GM12878 (cell line): Measurements from ENCODE around the gene DERL2. TPM values are rescaled to one million over a fixed set of nuclear protein-coding genes. Genes with fewer than 3 reads are reported as not detected.

ENCODE experiments used
- ATAC-seq: fragments of 200-7000 bp; cut with Tn5 transposase; 3 replicates; pipeline ENCODE4 v1.9.1; 2020; ENCODE audit warnings: mild to moderate bottlenecking, moderate library complexity
- BruUV-seq: library from RNA; stranded (reverse); fragments of 400-500 nt; replicated peaks from 2 replicates; lab custom pipeline; 2021; lab: Mats Ljungman, UMichigan
- CTCF ChIA-PET: fragments of 300-600 bp; sonication (Branson Sonifier 250); formaldehyde crosslinking; extraction: SDS; loops from one replicate; lab custom pipeline; 2021; ENCODE audit warnings: inconsistent platforms; lab: Yijun Ruan, JAX
- POLR2A ChIA-PET: fragments of 350-600 bp; formaldehyde crosslinking; extraction: SDS; loops from one replicate; lab custom pipeline; 2021; ENCODE audit warnings: inconsistent platforms; lab: Charles Lee
- RAD21 ChIA-PET: fragments of 300-600 bp; sonication (Branson Sonifier 250); formaldehyde crosslinking; loops from one replicate; lab custom pipeline; 2023; ENCODE audit warnings: antibody characterized with exemption; ENCODE audit not compliant: unreplicated experiment; lab: Charles Lee
- SMC1A ChIA-PET: fragments of 300-600 bp; sonication (Branson Sonifier 250); formaldehyde crosslinking; loops from one replicate; lab custom pipeline; 2023; ENCODE audit not compliant: unreplicated experiment, uncharacterized antibody; lab: Charles Lee
- DNase-seq: peaks from one replicate; pipeline ENCODE4 v3.0.0-alpha.2; 2011; ENCODE audit warnings: low read depth, low spot score
- FAIRE-seq: peaks from 3 replicates; lab custom pipeline; 2011; peaks lifted over from hg19 to GRCh38; lab: Jason Lieb, UNC
- H2AFZ ChIP-seq: 2 replicates; pipeline ENCODE4 v1.6.0; 2011; ENCODE audit warnings: low read depth, low read length, control low read depth; ENCODE audit not compliant: control insufficient read depth
- H3K27ac ChIP-seq: 2 replicates; pipeline ENCODE4 v1.5.1; 2011; ENCODE audit warnings: control low read depth; ENCODE audit not compliant: control insufficient read depth, insufficient read depth
- H3K27me3 ChIP-seq, 2 experiments: replicated peaks in 1 of 2; 2 replicates each; pipeline versions ENCODE4 v1.6.0 to v1.6.1; 2011; ENCODE audit warnings: low read length in 1 of 2; ENCODE audit not compliant: control insufficient read depth in 2 of 2, insufficient read depth in 2 of 2
- H3K36me3 ChIP-seq, 2 experiments: 2 replicates each; pipeline ENCODE4 v1.5.1; 2011; ENCODE audit warnings: low read length in 1 of 2; ENCODE audit not compliant: control insufficient read depth in 2 of 2, insufficient read depth in 2 of 2
- H3K4me1 ChIP-seq: 2 replicates; pipeline ENCODE4 v1.6.1; 2011; ENCODE audit warnings: mild to moderate bottlenecking, low read length, moderate library complexity, mixed read lengths; ENCODE audit not compliant: control insufficient read depth, insufficient read depth
- H3K4me2 ChIP-seq: 2 replicates; pipeline ENCODE4 v1.6.0; 2011; ENCODE audit warnings: control low read depth; ENCODE audit not compliant: control insufficient read depth, insufficient read depth
- H3K4me3 ChIP-seq: fragments of 200-600 bp; sonication (generic); 2 replicates; pipeline ENCODE4 v1.5.1; 2016
- H3K79me2 ChIP-seq: 2 replicates; pipeline ENCODE4 v1.6.0; 2011; ENCODE audit warnings: low read length; ENCODE audit not compliant: control insufficient read depth, insufficient read depth
- H3K9ac ChIP-seq: 2 replicates; pipeline ENCODE4 v1.8.0; 2011; ENCODE audit warnings: low read length, control low read depth, mixed read lengths; ENCODE audit not compliant: control insufficient read depth, insufficient read depth
- H3K9me3 ChIP-seq: replicated peaks from 3 replicates; pipeline ENCODE4 v1.5.1; 2011; ENCODE audit warnings: mild to moderate bottlenecking, low read length; ENCODE audit not compliant: control insufficient read depth, insufficient read depth
- H4K20me1 ChIP-seq: 2 replicates; pipeline ENCODE4 v1.6.0; 2011; ENCODE audit not compliant: control insufficient read depth, insufficient read depth
- ATF7 ChIP-seq: fragments of 450-650 bp; IDR thresholded peaks from 2 replicates; pipeline ENCODE4 v1.6.1; 2016; ENCODE audit warnings: low read depth, mild to moderate bottlenecking
- BCL11A ChIP-seq: IDR thresholded peaks from 2 replicates; pipeline ENCODE4 v1.6.1; 2011; ENCODE audit warnings: low read depth, low read length
- CEBPB ChIP-seq, 2 experiments: fragments of 150-350 bp in 1 of 2; IDR thresholded peaks; 2 replicates each; pipeline ENCODE4 v1.6.1; 2012 to 2014; ENCODE audit warnings: low read depth in 2 of 2, low read length in 2 of 2, borderline replicate concordance in 1 of 2, inconsistent platforms in 1 of 2
- EP300 ChIP-seq, 2 experiments: fragments of 150-350 bp in 1 of 2; IDR thresholded peaks; 2 replicates each; pipeline ENCODE4 v1.6.1; 2011 to 2012; ENCODE audit warnings: low read depth in 2 of 2, low read length in 2 of 2, borderline replicate concordance in 1 of 2, improper control_type of control experiment in 1 of 2, inconsistent platforms in 1 of 2; ENCODE audit not compliant: control insufficient read depth in 1 of 2
- GABPA ChIP-seq: IDR thresholded peaks from 2 replicates; pipeline ENCODE4 v1.6.1; 2014; ENCODE audit warnings: antibody characterized with exemption, low read depth, mild to moderate bottlenecking, inconsistent platforms
- HDAC6 ChIP-seq: fragments of 200-600 bp; sonication (generic); IDR thresholded peaks from one replicate; pipeline ENCODE4 v1.8.0; 2017; ENCODE audit warnings: antibody characterized with exemption; ENCODE audit not compliant: unreplicated experiment
- IKZF2 ChIP-seq, 2 experiments: fragments of 450-650 bp; IDR thresholded peaks; 2 replicates each; pipeline ENCODE4 v1.6.1; 2017; ENCODE audit warnings: mild to moderate bottlenecking in 2 of 2, moderate library complexity in 2 of 2
- JUND ChIP-seq: IDR thresholded peaks from 2 replicates; pipeline ENCODE4 v1.6.1; 2012; ENCODE audit warnings: low read depth, mild to moderate bottlenecking, low read length, improper control_type of control experiment, moderate library complexity
- POLR2AphosphoS5 ChIP-seq: IDR thresholded peaks from 2 replicates; pipeline ENCODE4 v1.6.1; 2011; ENCODE audit warnings: mild to moderate bottlenecking, low read length, inconsistent platforms
- SP1 ChIP-seq: IDR thresholded peaks from one replicate; pipeline ENCODE4 v1.6.1; 2011; ENCODE audit warnings: low read depth, low read length
- SREBF1 ChIP-seq: IDR thresholded peaks from 2 replicates; pipeline ENCODE4 v1.6.1; 2012; ENCODE audit warnings: mild to moderate bottlenecking, low read length
- SRF ChIP-seq, 2 experiments: IDR thresholded peaks; 2 replicates each; pipeline ENCODE4 v1.6.1; 2011; ENCODE audit warnings: low read depth in 2 of 2, low read length in 2 of 2, mild to moderate bottlenecking in 1 of 2, moderate library complexity in 1 of 2
- SUZ12 ChIP-seq: fragments of 200-600 bp; sonication (generic); IDR thresholded peaks from one replicate; pipeline ENCODE4 v1.6.1; 2018; ENCODE audit warnings: antibody characterized with exemption, mild to moderate bottlenecking; ENCODE audit not compliant: unreplicated experiment
- WGBS: methylation state at CpG from one replicate; pipeline ENCODE4 v1.1.6; 2016; ENCODE audit warnings: low lambda C conversion rate; ENCODE audit not compliant: insufficient replicate concordance, insufficient coverage; ENCODE audit errors: missing lambda C conversion rate; 5-methylcytosine and 5-hydroxymethylcytosine counted together
- in situ Hi-C: fragments of 300-500 bp; cut with MboI; formaldehyde crosslinking; loops from 9 replicates; pipeline ENCODE4 v1.14.3; 2018; ENCODE audit warnings: mixed read lengths
- intact Hi-C: fragments of 100-400 bp; cut with micrococcal nuclease; formaldehyde crosslinking; loops from one replicate; pipeline ENCODE4 v1.14.2; 2022; ENCODE audit not compliant: unreplicated experiment
- polyA plus RNA-seq, 11 experiments: library from polyadenylated mRNA; depleted of rRNA in 4 of 11; unstranded in 6 of 11; stranded (reverse) in 5 of 11; fragments of >200 nt; fragmentation: Nextera tagmentation in 4 of 11; fragmentation: Illumina TruSeq in 1 of 11; extraction: Ambion mirVana in 4 of 11; extraction: Trizol in 1 of 11; gene quantifications; 1 replicate in 1 of 11; 2 replicates in 10 of 11; pipeline versions ENCODE4 v1.2.1 to v1.2.3, GENCODE V29; 2011 to 2016; ENCODE audit warnings: inconsistent platforms in 2 of 11, missing spikeins in 2 of 11, low read depth in 1 of 11
- total RNA-seq, 4 experiments: library from RNA; depleted of rRNA in 3 of 4; stranded (reverse); fragments of >200 nt in 3 of 4; fragmentation: Illumina TruSeq in 1 of 4; extraction: Trizol in 1 of 4; gene quantifications; 2 replicates each; pipeline versions ENCODE4 v1.2.1 to v1.2.3, GENCODE V29; 2013 to 2021
- TF ChIP-seq, protein P1 (sequence below): fragments of 450-650 bp; IDR thresholded peaks from 2 replicates; pipeline ENCODE4 v1.6.1; 2016; ENCODE audit warnings: mild to moderate bottlenecking
- TF ChIP-seq, protein P2 (sequence below): fragments of 150-350 bp; IDR thresholded peaks from 2 replicates; pipeline ENCODE4 v1.6.1; 2014; ENCODE audit warnings: mild to moderate bottlenecking, low read depth, low read length
- TF ChIP-seq, protein P3 (sequence below), 3 experiments: IDR thresholded peaks in 2 of 3; conservative IDR thresholded peaks in 1 of 3; 2 replicates each; pipeline ENCODE4 v1.5.1; 2011; ENCODE audit warnings: low read depth in 3 of 3, low read length in 3 of 3, mild to moderate bottlenecking in 3 of 3, control low read depth in 2 of 3, moderate library complexity in 2 of 3, inconsistent platforms in 1 of 3, mixed read lengths in 1 of 3; ENCODE audit not compliant: control insufficient read depth in 2 of 3, insufficient read depth in 1 of 3; ENCODE audit errors: extremely low read depth in 1 of 3

DERL2 gene
- total and polyA plus RNA-seq, 10 of the 15 experiments (the other 5 are each of a cell fraction or from before 2014, with no cell fraction given): 40.5 to 236 (median 69.3) TPM

DNA sequence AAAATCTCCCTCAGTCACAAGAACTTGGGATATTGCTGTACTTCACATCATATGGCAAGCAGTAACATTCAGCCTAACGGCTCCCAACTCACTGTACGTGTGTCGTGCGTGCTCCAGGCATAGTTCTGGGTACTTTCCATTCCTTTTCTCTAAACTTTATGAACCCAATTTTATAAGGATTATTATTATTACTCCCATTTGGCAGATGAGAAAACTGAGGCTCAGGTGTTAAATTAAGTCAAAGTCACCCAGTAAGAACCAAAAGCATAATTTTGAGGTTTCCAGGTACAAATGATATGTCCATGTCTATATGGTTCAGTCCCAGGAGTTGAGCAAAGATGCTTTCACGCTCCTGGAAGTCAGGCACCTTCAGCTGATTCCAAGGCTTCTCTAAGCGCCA lies 42.2 kb downstream of the DERL2 start:
- intact Hi-C loops (no loop called here), in situ Hi-C loops (no loop called here)
- no peak overlapping the region for H3K9ac ChIP-seq
- H3K9me3 ChIP-seq: no peaks in the 10 kb centered on the region
- WGBS: 98% methylated on average over 6 of the region's 6 CpGs
- POLR2A ChIA-PET: interaction anchor here (0.5 kb wide), 1 partner anchor 653 kb away, joined by 4 read pairs; no protein-coding TSS in a partner anchor
- RAD21 ChIA-PET: no interaction called here
- no peaks in the 10 kb centered on the region for H3K27me3 ChIP-seq
- CTCF ChIA-PET: no interaction called here
- H3K4me3 ChIP-seq: no peak overlapping the region
- H2AFZ ChIP-seq: no peak overlapping the region
- no TSS peak for BruUV-seq
- SMC1A ChIA-PET: no interaction called here
- no peak for DNase-seq
- no peak overlapping the region for H3K27ac ChIP-seq
- H3K4me1 ChIP-seq: 0 out of 2 replicates have a peak, but pooled peaks cover 6% of the 10 kb centered on the region
- H3K36me3 ChIP-seq: peaks cover 18 to 20% of the 10 kb centered on the region in 2 experiments
- H4K20me1 ChIP-seq: no peaks in the 10 kb centered on the region
- no peak for ATAC-seq
- no peak for FAIRE-seq
- peaks cover 3% of the 10 kb centered on the region for H3K79me2 ChIP-seq
- H3K4me2 ChIP-seq: no peak overlapping the region
- TF ChIP-seq GABPA: no peak
- no peak for TF ChIP-seq EP300 (IDR thresholded peaks at IDR 0.05; ENCODE audit: borderline replicate concordance in 1 of 2, control insufficient read depth in 1 of 2, low read depth in 2 of 2, low read length in 2 of 2)
- TF ChIP-seq, protein P1, sequence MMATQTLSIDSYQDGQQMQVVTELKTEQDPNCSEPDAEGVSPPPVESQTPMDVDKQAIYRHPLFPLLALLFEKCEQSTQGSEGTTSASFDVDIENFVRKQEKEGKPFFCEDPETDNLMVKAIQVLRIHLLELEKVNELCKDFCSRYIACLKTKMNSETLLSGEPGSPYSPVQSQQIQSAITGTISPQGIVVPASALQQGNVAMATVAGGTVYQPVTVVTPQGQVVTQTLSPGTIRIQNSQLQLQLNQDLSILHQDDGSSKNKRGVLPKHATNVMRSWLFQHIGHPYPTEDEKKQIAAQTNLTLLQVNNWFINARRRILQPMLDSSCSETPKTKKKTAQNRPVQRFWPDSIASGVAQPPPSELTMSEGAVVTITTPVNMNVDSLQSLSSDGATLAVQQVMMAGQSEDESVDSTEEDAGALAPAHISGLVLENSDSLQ: no peak
- TF ChIP-seq CEBPB (IDR thresholded peaks at IDR 0.05; ENCODE audit: borderline replicate concordance in 1 of 2, low read depth in 2 of 2, low read length in 2 of 2): no peak
- no peak for TF ChIP-seq BCL11A
- TF ChIP-seq, protein P2, sequence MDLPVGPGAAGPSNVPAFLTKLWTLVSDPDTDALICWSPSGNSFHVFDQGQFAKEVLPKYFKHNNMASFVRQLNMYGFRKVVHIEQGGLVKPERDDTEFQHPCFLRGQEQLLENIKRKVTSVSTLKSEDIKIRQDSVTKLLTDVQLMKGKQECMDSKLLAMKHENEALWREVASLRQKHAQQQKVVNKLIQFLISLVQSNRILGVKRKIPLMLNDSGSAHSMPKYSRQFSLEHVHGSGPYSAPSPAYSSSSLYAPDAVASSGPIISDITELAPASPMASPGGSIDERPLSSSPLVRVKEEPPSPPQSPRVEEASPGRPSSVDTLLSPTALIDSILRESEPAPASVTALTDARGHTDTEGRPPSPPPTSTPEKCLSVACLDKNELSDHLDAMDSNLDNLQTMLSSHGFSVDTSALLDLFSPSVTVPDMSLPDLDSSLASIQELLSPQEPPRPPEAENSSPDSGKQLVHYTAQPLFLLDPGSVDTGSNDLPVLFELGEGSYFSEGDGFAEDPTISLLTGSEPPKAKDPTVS: no peak
- TF ChIP-seq SRF (IDR thresholded peaks at IDR 0.05; ENCODE audit: low read depth in 2 of 2, low read length in 2 of 2): no peak
- TF ChIP-seq POLR2AphosphoS5: no peak
- TF ChIP-seq, protein P3, sequence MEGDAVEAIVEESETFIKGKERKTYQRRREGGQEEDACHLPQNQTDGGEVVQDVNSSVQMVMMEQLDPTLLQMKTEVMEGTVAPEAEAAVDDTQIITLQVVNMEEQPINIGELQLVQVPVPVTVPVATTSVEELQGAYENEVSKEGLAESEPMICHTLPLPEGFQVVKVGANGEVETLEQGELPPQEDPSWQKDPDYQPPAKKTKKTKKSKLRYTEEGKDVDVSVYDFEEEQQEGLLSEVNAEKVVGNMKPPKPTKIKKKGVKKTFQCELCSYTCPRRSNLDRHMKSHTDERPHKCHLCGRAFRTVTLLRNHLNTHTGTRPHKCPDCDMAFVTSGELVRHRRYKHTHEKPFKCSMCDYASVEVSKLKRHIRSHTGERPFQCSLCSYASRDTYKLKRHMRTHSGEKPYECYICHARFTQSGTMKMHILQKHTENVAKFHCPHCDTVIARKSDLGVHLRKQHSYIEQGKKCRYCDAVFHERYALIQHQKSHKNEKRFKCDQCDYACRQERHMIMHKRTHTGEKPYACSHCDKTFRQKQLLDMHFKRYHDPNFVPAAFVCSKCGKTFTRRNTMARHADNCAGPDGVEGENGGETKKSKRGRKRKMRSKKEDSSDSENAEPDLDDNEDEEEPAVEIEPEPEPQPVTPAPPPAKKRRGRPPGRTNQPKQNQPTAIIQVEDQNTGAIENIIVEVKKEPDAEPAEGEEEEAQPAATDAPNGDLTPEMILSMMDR (IDR thresholded peaks at IDR 0.05 in 2 of 3, conservative IDR thresholded peaks at IDR 0.05 in 1 of 3; ENCODE audit: control insufficient read depth in 2 of 3, extremely low read depth in 1 of 3, insufficient read depth in 1 of 3, low read depth in 3 of 3, low read length in 3 of 3): no peak
- TF ChIP-seq JUND: no peak
- no peak for TF ChIP-seq SP1
- TF ChIP-seq SREBF1: no peak
- no peak for TF ChIP-seq ATF7
- TF ChIP-seq IKZF2 (IDR thresholded peaks at IDR 0.05): no peak
- no peak for TF ChIP-seq HDAC6
- no peak for TF ChIP-seq SUZ12
